Chondrocyte (in vitro differentiated cells): ENCODE data around the gene KCNJ1. TPM values are rescaled to one million over a fixed set of nuclear protein-coding genes. Genes with fewer than 3 reads are reported as not detected.

Source experiments
- DNase-seq: peaks from one replicate; pipeline ENCODE4 v3.0.0; 2021; ENCODE audit warnings: mixed read lengths, low spot score
- H3K27ac Mint-ChIP-seq: one replicate; pipeline ENCODE4 v1.8.0; 2021; ENCODE audit warnings: mild to moderate bottlenecking, moderate library complexity, mixed read lengths; ENCODE audit not compliant: unreplicated experiment
- H3K27me3 Mint-ChIP-seq: 2 replicates; pipeline ENCODE4 v1.8.0; 2021; ENCODE audit warnings: low read depth, mixed read lengths
- H3K36me3 Mint-ChIP-seq: 2 replicates; pipeline ENCODE4 v1.8.0; 2021; ENCODE audit warnings: low read depth, mixed read lengths
- H3K4me1 Mint-ChIP-seq: 2 replicates; pipeline ENCODE4 v1.8.0; 2021; ENCODE audit warnings: low read depth, mild to moderate bottlenecking, mixed read lengths
- H3K4me3 Mint-ChIP-seq: one replicate; pipeline ENCODE4 v1.8.0; 2021; ENCODE audit warnings: mild to moderate bottlenecking, moderate library complexity, mixed read lengths; ENCODE audit not compliant: unreplicated experiment
- H3K9me3 Mint-ChIP-seq: 2 replicates; pipeline ENCODE4 v1.8.0; 2021; ENCODE audit warnings: low read depth, mixed read lengths
- CTCF ChIP-seq: fragments of 200-600 bp; sonication (generic); IDR thresholded peaks from 2 replicates; pipeline ENCODE4 v1.5.0; 2021; ENCODE audit warnings: antibody characterized with exemption, mild to moderate bottlenecking, moderate library complexity
- total RNA-seq: library from RNA; stranded (reverse); gene quantifications from 3 replicates; pipeline ENCODE4 v1.2.1, GENCODE V29; 2021

KCNJ1 gene
- total RNA-seq, 1 donor from 2014 or later, result not detected

DNA sequence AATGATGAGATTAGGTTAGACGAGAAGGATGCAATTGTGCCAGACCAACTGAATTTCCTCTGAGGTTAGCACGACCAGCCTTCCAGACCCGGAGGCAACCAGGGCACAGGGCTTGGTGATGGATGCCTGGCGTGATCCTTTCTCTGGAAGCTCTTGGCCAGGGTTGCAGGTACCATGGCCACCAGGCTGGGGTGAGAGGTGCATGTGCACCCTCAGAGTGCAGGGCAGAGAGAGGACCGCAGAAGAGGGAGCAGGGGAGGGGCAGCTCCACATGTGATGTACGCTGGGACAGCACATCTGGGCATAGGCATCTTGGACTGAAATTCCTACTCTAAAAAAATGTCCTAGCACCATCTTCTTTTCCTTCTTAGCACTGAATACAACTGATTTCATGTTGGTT is 10.9 kb downstream of the KCNJ1 start:
- no peak for DNase-seq
- no peaks in the 10 kb centered on the region for H3K27me3 Mint-ChIP-seq
- H3K4me3 Mint-ChIP-seq, result no peak overlapping the region
- no peaks in the 10 kb centered on the region for H3K36me3 Mint-ChIP-seq
- H3K27ac Mint-ChIP-seq, result no peak overlapping the region
- TF ChIP-seq CTCF, result no peak
- H3K9me3 Mint-ChIP-seq, result no peaks in the 10 kb centered on the region
- peaks cover 11% of the 10 kb centered on the region for H3K4me1 Mint-ChIP-seq

GRCh38 chr11:128854841-128855240 is 12.3 kb downstream of the KCNJ1 start:
- TF ChIP-seq CTCF, result no peak
- no peak for DNase-seq
- H3K27ac Mint-ChIP-seq, result no peak overlapping the region
- H3K36me3 Mint-ChIP-seq, result no peaks in the 10 kb centered on the region
- no peaks in the 10 kb centered on the region for H3K4me1 Mint-ChIP-seq
- H3K27me3 Mint-ChIP-seq, result no peaks in the 10 kb centered on the region
- H3K4me3 Mint-ChIP-seq, result no peak overlapping the region
- no peaks in the 10 kb centered on the region for H3K9me3 Mint-ChIP-seq

- no peaks in the 10 kb centered on the region for H3K4me1 Mint-ChIP-seq
- DNase-seq, result no peak
- no peaks in the 10 kb centered on the region for H3K36me3 Mint-ChIP-seq
- TF ChIP-seq CTCF, result no peak
- no peak overlapping the region for H3K4me3 Mint-ChIP-seq
- no peaks in the 10 kb centered on the region for H3K9me3 Mint-ChIP-seq
- H3K27me3 Mint-ChIP-seq, result no peaks in the 10 kb centered on the region
- no peak overlapping the region for H3K27ac Mint-ChIP-seq
Observed at GRCh38 chr11:128853559-128853958, 13.5 kb downstream of the KCNJ1 start.

GRCh38 chr11:128852327-128853023 is 14.6 kb downstream of the KCNJ1 start:
- no peaks in the 10 kb centered on the region for H3K9me3 Mint-ChIP-seq
- no peaks in the 10 kb centered on the region for H3K4me1 Mint-ChIP-seq
- H3K36me3 Mint-ChIP-seq, result no peaks in the 10 kb centered on the region
- no peak overlapping the region for H3K27ac Mint-ChIP-seq
- no peak for DNase-seq
- no peaks in the 10 kb centered on the region for H3K27me3 Mint-ChIP-seq
- H3K4me3 Mint-ChIP-seq, result no peak overlapping the region
- no peak for TF ChIP-seq CTCF

DNA sequence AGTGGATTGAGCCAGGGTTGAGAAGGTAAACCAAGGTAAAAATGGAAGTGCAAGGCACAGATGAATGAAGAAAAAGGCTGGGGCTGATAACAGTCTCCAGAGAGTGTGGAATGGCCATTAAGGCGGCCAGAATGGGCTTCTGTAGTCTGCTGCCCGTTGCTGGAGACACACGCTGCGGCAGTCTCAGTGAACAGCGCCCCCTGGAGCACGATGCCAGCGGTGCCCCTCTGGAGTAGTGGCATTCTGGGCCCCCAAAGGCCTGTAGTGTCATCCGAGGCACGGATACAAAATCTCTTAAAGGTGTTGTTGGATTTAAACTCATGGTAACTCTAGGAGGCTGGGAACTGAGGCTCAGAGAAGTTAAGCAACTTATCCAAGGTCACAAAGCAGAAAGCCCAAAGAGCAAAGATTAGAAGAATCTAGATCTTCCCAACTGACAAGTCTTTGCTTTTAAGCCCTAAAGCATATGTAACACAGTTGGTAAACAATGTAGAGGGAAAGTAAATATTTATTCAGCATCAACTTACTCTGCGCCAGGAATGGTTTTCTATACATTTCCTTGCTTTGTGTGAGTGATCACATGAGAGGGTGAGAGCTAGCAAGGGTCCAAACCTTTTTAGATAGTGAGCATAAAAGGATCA is 18.2 kb downstream of the KCNJ1 start:
- Mint-ChIP-seq H3K4me1 (no peaks in the 10 kb centered on the region), H3K27ac (no peak overlapping the region), H3K27me3 (no peaks in the 10 kb centered on the region), H3K9me3 (no peaks in the 10 kb centered on the region), H3K36me3 (no peaks in the 10 kb centered on the region), H3K4me3 (no peak overlapping the region)
- peak; percentile 81 for TF ChIP-seq CTCF
- no peak for DNase-seq
